ENCODE results near the gene RASAL2. TPM values are rescaled to one million over a fixed set of nuclear protein-coding genes. Genes with fewer than 3 reads are reported as not detected.
A peak's percentile ranks its signal among the peaks of the same experiment; 100 is the strongest.

The RASAL2 gene
- total RNA-seq, 1 experiment from 2014 or later, result 56.9 TPM

- no TSS peak for BruUV-seq (replicated peaks)
- no peak for TF ChIP-seq CTCF (IDR thresholded peaks at IDR 0.05; ENCODE audit: unreplicated experiment)
- H3K9me3 Mint-ChIP-seq (ENCODE audit: unreplicated experiment), result peaks cover 16% of the 10 kb centered on the region
- no peaks in the 10 kb centered on the region for H3K27me3 Mint-ChIP-seq (ENCODE audit: insufficient read depth, unreplicated experiment)
- no peak overlapping the region for H3K4me3 Mint-ChIP-seq (ENCODE audit: unreplicated experiment)
- DNase-seq (ENCODE audit: unreplicated experiment), result peak; percentile 31
- peaks cover 11% of the 10 kb centered on the region for H3K36me3 Mint-ChIP-seq (ENCODE audit: insufficient read depth, unreplicated experiment)
- ChIA-PET CTCF (interaction anchor here (0.8 to 1.7 kb wide), 5 partner anchors 12 to 222 kb away, joined by 3 to 8 read pairs (median 6); no protein-coding TSS in a partner anchor), POLR2A (interaction anchor here (0.6 to 1.4 kb wide), 7 partner anchors 12 to 161 kb away, joined by 3 to 6 read pairs (median 3); no protein-coding TSS in a partner anchor)
- intact Hi-C loops (cut with micrococcal nuclease), result no loop called here
- no peak overlapping the region for H3K27ac Mint-ChIP-seq (ENCODE audit: low read depth, unreplicated experiment)
- H3K4me1 Mint-ChIP-seq (ENCODE audit: insufficient read depth, unreplicated experiment), result no peaks in the 10 kb centered on the region
These were observed 160.5 kb downstream of the RASAL2 start for GRCh38 chr1:178254433-178254832.

GRCh38 chr1:178258536-178258935 is 164.6 kb downstream of the RASAL2 start:
- Mint-ChIP-seq H3K4me1 (ENCODE audit: insufficient read depth, unreplicated experiment) (peaks cover 11% of the 10 kb centered on the region), H3K27me3 (ENCODE audit: insufficient read depth, unreplicated experiment) (no peaks in the 10 kb centered on the region), H3K27ac (ENCODE audit: low read depth, unreplicated experiment) (peak overlapping the region; percentile 9), H3K36me3 (ENCODE audit: insufficient read depth, unreplicated experiment) (peaks cover 11% of the 10 kb centered on the region), H3K9me3 (ENCODE audit: unreplicated experiment) (peaks cover 9% of the 10 kb centered on the region), H3K4me3 (ENCODE audit: unreplicated experiment) (no peak overlapping the region)
- POLR2A ChIA-PET, result interaction anchor here (0.6 kb wide), 1 partner anchor 785 kb away, joined by 3 read pairs; no protein-coding TSS in a partner anchor
- CTCF ChIA-PET, result interaction anchor here (0.8 kb wide), 1 partner anchor 16 kb away, joined by 3 read pairs; no protein-coding TSS in a partner anchor
- intact Hi-C loops (cut with micrococcal nuclease), result no loop called here
- no peak for TF ChIP-seq CTCF (IDR thresholded peaks at IDR 0.05; ENCODE audit: unreplicated experiment)
- DNase-seq (ENCODE audit: unreplicated experiment), result no peak
- BruUV-seq (replicated peaks), result no TSS peak

GRCh38 chr1:178262120-178262500 is 168.2 kb downstream of the RASAL2 start:
- Mint-ChIP-seq H3K4me3 (ENCODE audit: unreplicated experiment) (no peak overlapping the region), H3K27me3 (ENCODE audit: insufficient read depth, unreplicated experiment) (no peaks in the 10 kb centered on the region), H3K36me3 (ENCODE audit: insufficient read depth, unreplicated experiment) (peaks cover 11% of the 10 kb centered on the region), H3K27ac (ENCODE audit: low read depth, unreplicated experiment) (peak overlapping the region; percentile 21), H3K4me1 (ENCODE audit: insufficient read depth, unreplicated experiment) (peaks cover 12% of the 10 kb centered on the region), H3K9me3 (ENCODE audit: unreplicated experiment) (peaks cover 7% of the 10 kb centered on the region)
- no TSS peak for BruUV-seq (replicated peaks)
- no peak for DNase-seq (ENCODE audit: unreplicated experiment)
- intact Hi-C loops (cut with micrococcal nuclease), result no loop called here
- no peak for TF ChIP-seq CTCF (IDR thresholded peaks at IDR 0.05; ENCODE audit: unreplicated experiment)
- CTCF ChIA-PET, result interaction anchor here (0.7 to 3.2 kb wide), 4 partner anchors 9 to 230 kb away, joined by 3 to 15 read pairs (median 4); no protein-coding TSS in a partner anchor
- POLR2A ChIA-PET, result interaction anchor here (0.6 to 1.5 kb wide), 3 partner anchors 15 to 204 kb away, joined by 3 to 4 read pairs (median 3); no protein-coding TSS in a partner anchor

GRCh38 chr1:178263341-178263740 is 169.4 kb downstream of the RASAL2 start:
- Mint-ChIP-seq H3K4me1 (ENCODE audit: insufficient read depth, unreplicated experiment) (peaks cover 22% of the 10 kb centered on the region), H3K4me3 (ENCODE audit: unreplicated experiment) (no peak overlapping the region), H3K27ac (ENCODE audit: low read depth, unreplicated experiment) (no peak overlapping the region), H3K9me3 (ENCODE audit: unreplicated experiment) (peaks cover 7% of the 10 kb centered on the region), H3K27me3 (ENCODE audit: insufficient read depth, unreplicated experiment) (no peaks in the 10 kb centered on the region), H3K36me3 (ENCODE audit: insufficient read depth, unreplicated experiment) (peaks cover 8% of the 10 kb centered on the region)
- ChIA-PET CTCF (interaction anchor here (0.6 to 3.2 kb wide), 4 partner anchors 21 to 231 kb away, joined by 3 to 15 read pairs (median 4); no protein-coding TSS in a partner anchor), POLR2A (interaction anchor here (1.5 kb wide), 1 partner anchor 16 kb away, joined by 3 read pairs; no protein-coding TSS in a partner anchor)
- no peak for TF ChIP-seq CTCF (IDR thresholded peaks at IDR 0.05; ENCODE audit: unreplicated experiment)
- BruUV-seq (replicated peaks), result no TSS peak
- no peak for DNase-seq (ENCODE audit: unreplicated experiment)
- intact Hi-C loops (cut with micrococcal nuclease), result no loop called here

Measured in MCF 10A (cell line).